HG03097 (cell line): ENCODE data around the gene ACTL7A.
"Not testable (repeated sequence)": the region's sequence is repeated elsewhere in the genome, so short reads cannot be mapped to it uniquely, and the experiment has no call there.

ENCODE experiments used
- ATAC-seq: cut with Tn5 transposase; IDR thresholded peaks from one replicate; pipeline ENCODE4 v1.9.1; 2021; ENCODE audit not compliant: unreplicated experiment, low FRiP score

Gene ACTL7A, protein sequence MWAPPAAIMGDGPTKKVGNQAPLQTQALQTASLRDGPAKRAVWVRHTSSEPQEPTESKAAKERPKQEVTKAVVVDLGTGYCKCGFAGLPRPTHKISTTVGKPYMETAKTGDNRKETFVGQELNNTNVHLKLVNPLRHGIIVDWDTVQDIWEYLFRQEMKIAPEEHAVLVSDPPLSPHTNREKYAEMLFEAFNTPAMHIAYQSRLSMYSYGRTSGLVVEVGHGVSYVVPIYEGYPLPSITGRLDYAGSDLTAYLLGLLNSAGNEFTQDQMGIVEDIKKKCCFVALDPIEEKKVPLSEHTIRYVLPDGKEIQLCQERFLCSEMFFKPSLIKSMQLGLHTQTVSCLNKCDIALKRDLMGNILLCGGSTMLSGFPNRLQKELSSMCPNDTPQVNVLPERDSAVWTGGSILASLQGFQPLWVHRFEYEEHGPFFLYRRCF

DNA sequence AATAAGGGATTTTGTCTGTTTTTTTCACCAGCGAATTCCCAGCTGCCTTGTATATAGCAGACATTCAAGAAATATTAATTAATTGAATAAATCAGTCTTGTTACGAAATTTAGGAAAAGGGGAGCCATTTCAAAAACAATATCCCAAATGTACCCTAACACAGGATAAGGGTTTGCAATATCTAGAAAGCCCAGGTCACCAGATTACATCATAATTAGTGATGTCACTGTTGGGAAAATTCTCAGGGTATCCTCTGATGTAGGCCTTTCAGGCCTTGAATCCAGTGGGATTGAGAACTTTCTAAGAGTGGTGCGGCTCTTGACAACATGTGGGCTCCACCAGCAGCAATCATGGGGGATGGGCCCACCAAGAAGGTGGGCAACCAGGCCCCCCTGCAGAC is at the start of gene ACTL7A:
TSS of gene ACTL7A (plus strand) at position 270 of the 400 bp plus-strand sequence. CDS start at position 327, 57 bp downstream.
- no peak for ATAC-seq

DNA sequence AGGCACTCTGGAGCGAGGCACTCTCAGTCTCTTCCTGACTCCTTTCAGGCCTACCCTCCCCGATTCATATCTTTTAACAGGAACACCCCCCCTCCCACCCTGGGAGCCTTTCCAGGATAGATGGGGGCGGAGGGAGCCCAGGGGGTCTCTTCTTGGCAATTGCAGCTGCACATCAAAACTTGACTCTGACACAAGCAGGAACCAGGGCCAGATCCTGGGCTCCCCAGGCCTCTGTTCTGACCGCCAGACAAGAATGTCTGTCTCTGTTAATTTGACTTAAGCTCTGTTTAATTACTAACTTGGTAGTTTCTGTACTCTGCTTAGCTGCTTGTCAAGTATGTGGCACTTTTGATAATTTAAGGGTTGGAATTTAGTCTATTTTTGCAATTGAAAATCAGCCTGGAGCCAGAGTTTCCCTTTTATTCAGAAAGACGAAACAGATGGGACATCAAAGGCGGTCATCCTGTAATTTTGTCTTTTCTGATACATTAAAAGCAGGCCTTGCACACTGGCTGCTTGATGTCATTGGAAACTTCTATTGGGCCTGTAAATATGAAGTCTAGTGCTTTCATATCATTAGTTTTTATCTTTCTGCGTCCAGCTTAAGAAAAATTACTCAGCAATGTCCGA is 49.6 kb upstream of the ACTL7A start:
- no peak for ATAC-seq

DNA sequence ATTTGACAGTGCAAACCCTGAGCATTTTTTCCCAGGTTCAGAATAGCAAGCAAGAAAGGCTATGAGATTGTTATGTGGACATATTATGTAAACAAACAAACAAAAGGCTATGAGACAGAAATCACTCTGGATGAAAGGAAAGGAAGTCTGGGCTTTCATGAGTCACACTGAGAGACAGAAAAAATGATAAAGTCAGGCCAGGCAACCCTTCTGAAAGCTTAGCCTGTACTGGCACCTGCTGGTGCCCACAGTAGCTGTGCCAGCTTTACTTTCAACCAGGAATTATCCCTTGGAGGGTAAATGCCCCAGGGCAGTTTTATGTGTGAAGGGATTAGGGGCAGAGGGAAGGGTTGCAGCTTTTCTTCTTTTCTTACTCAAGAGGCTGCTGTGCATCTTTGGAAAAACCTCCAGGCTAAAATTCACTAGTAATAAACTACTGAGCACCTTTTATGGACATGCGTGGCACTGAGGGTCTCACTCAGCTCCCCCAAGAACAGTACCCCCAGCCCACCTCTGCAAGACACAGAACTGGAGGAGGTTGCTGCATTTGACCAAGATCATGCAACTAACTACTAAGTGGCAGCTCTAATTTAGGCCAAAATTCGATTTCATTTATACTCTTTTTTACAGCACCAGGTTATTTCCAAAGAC is 48.0 kb upstream of the ACTL7A start:
- no peak for ATAC-seq

DNA sequence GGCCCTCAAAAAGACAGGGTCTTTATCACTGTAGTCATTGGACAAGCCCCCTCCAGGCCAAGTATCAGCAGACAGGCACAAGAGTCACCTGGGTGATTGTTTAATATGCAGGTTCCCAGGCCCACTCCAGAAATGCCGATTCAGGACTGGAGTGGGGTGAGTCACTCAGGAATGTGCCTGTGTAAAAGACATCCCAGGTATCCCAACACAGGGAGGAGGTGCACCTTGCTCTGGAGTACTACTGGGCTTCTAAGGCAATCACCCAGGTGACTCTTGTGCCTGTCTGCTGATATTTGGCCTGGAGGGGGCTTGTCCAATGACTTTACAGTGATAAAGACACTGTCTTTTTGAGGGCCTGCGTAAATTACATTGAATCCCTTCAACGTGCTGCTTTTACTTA is 46.9 kb upstream of the ACTL7A start:
- no peak for ATAC-seq

DNA sequence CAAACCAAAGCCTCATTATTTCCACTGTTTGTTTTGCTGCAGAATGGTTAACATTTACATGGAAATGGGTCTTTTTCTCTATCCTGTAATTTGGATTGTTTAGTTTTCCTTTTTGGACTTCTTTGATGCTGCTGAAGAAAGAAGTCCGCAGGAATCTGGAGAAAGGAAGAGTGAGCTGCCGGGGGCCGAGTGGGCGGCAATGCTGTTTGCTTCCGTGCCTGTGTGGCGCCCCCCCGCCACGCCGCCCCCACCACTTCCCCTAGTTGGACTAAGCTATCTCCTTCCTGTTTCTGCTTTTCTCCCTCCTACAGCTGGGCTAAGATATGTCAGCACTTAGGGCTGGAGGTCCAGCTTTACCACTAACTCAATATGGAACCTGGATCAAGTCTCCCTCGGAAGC is 46.0 kb upstream of the ACTL7A start:
- ATAC-seq: no peak

DNA sequence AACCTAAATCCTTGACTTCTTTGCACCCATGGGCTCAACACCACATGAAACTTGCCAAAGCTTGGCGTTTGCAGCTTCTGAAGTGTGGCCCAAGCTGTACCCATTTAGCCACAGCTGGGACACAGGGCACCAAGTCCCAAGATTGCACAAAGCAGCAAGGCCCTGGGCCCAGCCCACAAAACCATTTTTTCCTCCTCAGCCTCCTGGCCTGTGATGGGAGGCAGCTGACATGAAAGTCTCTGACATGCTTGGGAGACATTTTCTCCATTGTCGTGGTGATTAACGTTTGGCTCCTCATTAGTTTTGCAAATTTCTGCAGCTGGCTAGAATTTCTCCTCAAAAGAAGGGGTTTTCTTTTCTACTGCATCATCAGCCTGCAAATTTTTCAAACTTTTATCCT is 38.2 kb upstream of the ACTL7A start:
- ATAC-seq: no peak

DNA sequence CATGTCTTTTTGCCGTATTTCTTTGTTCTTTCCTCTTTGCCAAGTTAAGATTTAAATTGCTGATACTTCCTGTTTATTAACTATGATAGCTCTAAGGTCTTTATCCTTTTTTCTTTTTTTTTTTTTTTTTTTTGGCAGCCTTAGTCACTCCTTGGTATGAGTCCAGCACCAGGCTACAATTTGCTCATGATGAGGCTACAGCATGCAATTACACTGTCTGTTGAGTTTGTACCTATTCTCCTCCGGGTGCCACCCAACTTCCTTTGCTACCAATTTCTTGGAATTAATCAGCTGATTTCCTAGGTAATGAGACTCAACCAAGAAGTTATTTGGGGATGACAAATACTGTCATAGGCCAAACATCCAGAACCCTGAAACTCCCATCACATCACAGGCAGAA is 31.8 kb upstream of the ACTL7A start:
- ATAC-seq: no peak

DNA sequence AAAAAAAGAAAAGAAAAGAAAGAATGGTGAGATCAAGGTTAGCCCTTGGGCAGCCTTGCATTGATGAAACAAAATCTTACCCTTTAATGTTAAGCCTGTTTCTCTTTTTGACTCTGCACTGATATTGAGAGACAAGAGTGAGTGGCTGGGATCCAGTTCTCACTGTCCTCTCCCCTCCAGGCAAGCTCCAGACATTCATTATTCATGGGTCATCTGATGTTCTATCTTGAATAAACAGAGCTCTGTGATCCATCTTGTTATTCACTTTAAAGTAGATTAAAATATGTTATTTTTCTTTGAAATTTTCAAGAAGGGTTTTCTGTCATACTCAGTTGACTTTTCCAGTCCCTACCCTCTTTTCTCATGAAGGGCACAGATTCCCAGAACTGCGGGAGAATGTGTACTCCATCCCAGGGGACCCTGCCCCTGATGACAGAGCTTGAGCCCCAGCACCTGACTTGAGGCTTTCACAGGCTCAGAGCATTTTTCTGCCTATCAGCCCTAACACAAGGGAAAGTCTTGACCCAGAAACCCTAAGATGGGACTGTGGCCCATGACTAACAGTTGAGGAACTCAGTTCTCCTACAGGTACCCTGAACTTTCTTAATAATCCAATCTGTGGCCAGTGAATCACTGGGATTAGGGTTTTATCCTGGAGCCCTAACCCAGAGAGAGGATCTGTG is 30.4 kb upstream of the ACTL7A start:
- ATAC-seq: no peak

DNA sequence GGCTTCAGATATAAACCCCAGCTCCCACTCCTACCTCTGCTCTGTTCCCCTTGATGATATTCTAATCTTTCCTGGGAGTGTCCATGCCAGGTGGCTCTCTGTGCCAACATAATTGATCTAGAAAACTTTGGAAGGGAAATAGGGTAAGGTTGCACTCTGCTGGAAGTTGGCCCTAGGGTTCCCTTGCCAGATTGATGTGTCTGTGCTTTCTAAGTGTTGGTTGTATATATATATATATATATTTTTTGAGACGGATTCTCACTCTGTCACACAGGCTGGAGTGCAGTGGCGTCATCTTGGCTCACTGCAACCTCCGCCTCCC is 29.9 kb upstream of the ACTL7A start:
- ATAC-seq: no peak

DNA sequence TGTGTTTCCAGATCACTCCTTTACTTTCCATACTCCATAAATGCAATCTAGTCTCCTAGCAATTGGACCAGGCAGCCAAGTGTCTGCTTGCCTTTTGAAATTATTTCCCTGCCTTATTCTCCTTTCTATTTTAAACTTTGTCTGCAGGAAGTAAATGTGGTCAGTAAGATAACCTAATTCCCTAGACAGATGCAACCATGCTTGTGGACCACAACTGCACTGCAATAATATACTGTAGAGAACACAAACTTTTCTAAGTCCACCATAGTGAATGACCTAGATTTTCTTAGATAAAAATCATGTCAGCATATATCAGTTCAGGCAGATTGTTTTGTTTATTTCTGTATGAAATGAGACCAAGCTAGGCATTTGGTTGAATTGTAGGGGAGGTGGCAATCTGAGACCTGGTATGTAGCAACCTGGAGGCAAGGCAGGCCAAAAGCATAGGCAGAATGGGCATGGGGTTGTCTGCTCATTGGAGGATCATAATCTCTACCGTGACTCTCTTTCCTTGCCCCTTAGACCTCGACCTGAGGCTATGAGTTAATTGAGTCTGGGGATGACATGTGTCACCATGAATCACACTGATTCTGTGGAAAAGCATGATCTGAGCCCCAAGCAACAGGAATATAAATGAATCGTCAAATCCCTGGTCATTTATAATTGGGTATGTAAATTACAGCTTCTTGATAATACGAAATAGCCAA is 27.0 kb upstream of the ACTL7A start:
- no peak for ATAC-seq

DNA sequence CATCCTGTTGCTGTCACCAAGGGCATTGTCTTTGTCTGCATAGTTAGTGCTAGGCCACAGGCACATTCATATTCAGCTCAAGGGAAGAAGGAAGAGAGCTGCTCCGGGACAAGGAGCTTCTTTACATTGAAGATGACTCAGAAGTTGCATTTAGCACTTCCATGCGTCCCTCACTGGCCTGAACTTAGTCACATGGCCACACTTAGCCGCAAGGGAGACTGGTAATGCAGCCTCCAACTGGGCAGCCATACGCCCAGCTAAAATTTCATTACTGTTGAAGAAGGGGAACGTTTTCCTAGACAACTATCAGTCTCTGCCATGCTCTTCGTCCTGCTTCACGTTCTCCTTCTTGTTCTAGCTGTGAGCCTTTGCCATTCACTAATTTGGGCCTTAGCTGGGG is 26.2 kb upstream of the ACTL7A start:
- no peak for ATAC-seq

DNA sequence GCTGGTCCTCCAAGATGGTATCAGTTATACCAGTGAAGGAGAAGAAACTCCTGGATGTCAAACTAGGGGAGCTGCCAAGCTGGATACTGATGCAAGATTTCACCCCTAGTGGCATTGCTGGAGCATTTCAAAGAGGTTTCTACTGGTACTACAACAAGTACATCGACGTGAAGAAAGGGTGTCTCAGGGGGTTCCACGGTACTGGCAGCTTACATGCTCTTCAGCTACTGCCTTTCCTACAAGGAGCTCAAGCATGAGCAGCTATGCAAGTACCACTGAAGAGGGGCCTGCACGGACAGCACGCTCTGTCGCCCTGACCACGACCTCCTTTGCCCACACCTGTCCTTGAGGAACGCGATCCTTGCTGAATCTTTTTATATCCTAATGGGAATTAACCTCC is 25.7 kb upstream of the ACTL7A start:
- ATAC-seq: no peak

DNA sequence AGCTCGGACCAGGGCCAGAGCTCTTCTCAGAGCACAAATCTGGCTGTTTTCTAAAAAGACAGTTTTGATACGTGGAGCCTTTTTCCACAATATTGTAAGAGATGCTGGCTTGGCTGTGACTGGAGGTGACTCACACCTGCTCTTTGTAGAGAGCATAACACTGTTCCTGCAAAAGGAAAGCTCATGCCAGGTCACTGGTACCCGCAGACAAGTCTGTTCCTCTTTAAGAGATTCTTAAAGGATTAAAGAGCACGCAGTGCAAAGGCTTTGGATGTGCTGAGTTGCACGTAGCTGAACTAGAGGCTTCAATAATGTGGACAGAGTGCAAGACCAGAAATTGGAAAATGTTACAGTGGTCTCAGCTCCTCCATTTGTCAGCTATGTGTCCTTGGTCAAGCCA is 25.3 kb upstream of the ACTL7A start:
- ATAC-seq: no peak

DNA sequence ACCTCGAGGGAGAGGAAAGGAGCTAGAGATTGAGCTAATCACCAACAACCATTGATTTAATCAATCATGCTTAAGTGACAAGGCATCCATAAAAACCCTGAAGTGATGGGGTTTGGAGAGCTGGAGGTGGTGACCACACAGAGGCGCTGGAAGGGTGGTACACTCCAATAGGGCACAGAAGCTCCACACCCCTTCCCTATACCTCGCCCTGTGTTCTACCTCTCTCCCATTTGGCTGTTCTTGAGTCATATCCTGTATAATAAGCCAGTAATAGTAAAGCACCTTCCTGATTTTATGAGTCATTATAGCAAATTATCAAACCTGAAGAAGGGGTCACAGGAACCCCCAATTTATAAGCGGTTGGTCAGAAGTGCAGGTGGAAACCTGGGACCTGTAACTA is 24.5 kb upstream of the ACTL7A start:
- no peak for ATAC-seq

DNA sequence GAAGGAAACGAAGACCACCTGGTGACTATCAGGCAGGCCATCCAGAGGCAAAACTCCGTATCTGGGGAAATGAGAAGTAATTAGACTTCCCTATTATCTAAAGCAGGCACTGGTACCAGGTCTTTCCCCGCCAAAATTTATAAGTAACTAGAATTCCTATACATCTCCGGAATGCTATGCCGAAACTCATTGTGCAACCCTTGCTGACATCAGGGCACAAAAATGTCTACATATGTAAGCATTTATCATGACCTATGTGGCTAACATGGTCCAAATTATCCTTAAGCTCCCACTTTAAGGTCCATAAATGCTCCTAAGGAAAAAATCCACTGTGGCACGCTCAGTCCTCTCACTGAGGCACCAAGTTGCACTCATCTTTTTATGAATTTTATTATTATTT is 24.0 kb upstream of the ACTL7A start:
- no peak for ATAC-seq

DNA sequence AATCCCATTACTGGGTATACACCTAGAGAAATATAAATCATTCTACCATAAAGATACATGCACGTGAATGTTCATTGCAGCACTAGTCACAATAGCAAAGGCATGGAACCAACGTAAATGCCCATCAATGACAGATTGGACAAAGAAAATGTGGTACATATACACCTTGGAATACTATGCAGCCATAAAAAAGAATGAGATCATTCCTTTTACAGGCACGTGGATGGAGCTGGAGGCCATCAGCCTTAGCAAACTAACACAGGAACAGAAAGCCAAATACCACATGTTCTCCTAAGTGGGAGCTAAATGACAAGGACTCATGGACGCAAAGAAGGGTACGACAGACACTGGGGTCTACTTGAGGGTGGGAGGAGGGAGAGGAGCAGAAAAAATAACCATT is 22.5 kb upstream of the ACTL7A start:
- ATAC-seq: not testable (repeated sequence)

DNA sequence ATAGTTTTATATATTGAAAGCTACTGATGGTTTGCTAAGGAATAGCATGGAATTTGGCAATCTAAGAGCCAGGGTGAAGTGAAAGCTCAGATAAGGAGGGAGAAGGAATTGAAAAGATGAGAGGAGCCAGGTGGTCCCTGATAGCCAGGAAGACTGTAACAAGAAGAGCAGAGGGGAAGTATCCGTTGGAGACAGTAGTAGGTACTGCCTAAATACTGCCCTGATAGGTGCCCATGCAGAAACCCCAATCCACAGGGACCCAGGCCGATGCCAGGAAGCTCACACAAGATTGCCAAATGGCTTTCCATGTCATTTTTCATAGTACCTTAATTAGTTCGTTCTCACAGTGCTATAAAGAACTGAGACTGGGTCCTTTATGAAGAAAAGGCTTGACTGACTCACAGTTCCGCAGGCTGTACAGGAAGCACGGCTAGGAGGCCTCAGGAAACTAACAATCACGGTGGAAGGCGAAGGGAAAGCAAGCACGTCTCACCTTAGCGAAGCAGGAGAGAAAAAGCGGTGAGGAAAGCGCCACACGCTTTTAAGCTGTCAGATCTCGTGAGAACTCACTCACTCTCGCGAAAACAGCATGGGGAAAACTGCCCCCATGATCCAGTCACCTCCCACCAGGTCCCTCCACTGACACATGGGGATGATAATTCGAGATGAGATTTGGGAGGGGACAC is 19.3 kb upstream of the ACTL7A start:
- ATAC-seq: no peak

DNA sequence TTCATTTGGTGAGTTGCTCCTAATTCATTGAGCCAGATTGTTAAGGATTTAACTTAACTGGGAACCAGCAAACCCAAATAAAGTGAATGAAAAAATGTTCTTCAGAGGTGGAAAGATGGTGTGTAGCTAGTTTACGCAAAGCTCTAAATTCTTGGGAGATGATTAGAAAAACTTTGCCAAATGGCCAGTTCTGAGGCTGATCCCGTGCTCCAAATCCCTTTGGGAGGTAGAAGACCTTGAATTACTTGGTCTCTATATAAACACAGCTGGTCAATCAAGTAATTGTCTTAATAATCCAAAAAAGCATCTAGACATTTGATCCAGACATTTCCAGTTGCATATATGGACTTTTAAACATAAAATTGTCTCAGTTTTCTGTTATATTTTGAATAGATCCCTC is 17.7 kb upstream of the ACTL7A start:
- no peak for ATAC-seq

DNA sequence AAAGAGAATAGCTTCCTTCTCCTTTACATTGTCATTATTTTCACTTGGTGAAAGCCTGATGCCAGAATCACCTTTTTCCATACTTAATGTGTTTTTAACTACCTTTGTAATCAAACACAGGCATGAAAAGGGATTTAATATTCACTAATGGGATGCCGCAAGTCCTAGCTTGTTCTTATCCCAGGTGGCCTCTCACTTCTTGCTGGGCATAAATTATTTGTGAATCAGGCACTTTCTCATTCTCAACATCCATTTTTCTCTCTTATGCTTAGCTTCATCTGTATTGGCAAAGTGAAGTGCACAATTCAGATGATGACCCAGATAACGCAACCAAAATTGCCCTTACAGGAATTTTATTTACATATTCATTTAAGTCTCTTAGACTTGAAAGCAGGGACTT is 17.2 kb upstream of the ACTL7A start:
- no peak for ATAC-seq

DNA sequence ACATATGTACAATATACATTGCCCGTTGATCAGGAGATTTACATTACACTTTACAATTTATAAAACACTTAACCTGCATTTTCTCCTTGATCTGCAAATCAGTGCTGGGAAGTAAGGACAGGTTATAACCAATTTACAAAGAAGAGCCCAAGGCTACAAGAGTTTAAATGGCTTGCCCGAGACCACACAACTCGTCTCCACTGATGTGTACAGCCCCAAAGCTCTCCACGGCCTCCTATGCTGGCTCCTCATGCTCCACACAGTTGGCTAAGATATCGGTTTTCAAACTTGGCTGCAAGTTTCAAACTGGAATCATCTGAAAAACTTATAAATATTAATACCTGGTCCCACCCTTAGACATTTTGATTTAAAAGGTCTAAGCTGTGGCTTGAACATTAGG is 16.6 kb upstream of the ACTL7A start:
- no peak for ATAC-seq
